Neural cell (in vitro differentiated cells): Measurements from ENCODE around the gene MSI2. TPM values are rescaled to one million over a fixed set of nuclear protein-coding genes. Genes with fewer than 3 reads are reported as not detected.

Experiments used
- H2AFZ ChIP-seq: fragments of 200-600, 300-800 bp; sonication (generic), shearing (Covaris generic); 2 replicates; pipeline ENCODE4 v1.6.0; 2014; ENCODE audit warnings: low read depth, mild to moderate bottlenecking, antibody characterized with exemption, low read length, moderate library complexity
- H3F3A ChIP-seq: fragments of 200-600 bp; shearing (Covaris generic); 2 replicates; pipeline ENCODE4 v1.6.1; 2016; ENCODE audit warnings: mild to moderate bottlenecking, moderate library complexity, mixed read lengths, antibody characterized with exemption, low read length; ENCODE audit not compliant: insufficient read depth, poor library complexity, severe bottlenecking
- H3K27ac ChIP-seq: fragments of 200-600, 300-800 bp; sonication (generic), shearing (Covaris generic); 2 replicates; pipeline ENCODE4 v1.5.1; 2014; ENCODE audit warnings: mild to moderate bottlenecking, low read length, moderate library complexity
- H3K27me3 ChIP-seq: fragments of 300-800, 200-600 bp; sonication (generic), shearing (Covaris generic); 2 replicates; pipeline ENCODE4 v1.6.0; 2014; ENCODE audit warnings: mild to moderate bottlenecking, low read depth, low read length, moderate library complexity; ENCODE audit not compliant: insufficient read depth
- H3K36me3 ChIP-seq: fragments of 300-800, 200-600 bp; sonication (generic), shearing (Covaris generic); 2 replicates; pipeline ENCODE4 v1.5.1; 2014; ENCODE audit warnings: mild to moderate bottlenecking, antibody characterized with exemption, low read length, moderate library complexity; ENCODE audit not compliant: insufficient read depth
- H3K4me2 ChIP-seq: fragments of 300-800, 200-600 bp; sonication (generic), shearing (Covaris generic); 2 replicates; pipeline ENCODE4 v1.6.0; 2014; ENCODE audit warnings: mild to moderate bottlenecking, low read length
- H3K4me3 ChIP-seq: fragments of 300-800, 200-600 bp; sonication (generic), shearing (Covaris generic); 2 replicates; pipeline ENCODE4 v1.5.1; 2014; ENCODE audit warnings: mild to moderate bottlenecking, low read length, moderate library complexity
- H3K79me2 ChIP-seq: fragments of 200-600 bp; shearing (Covaris generic); replicated peaks from 2 replicates; pipeline ENCODE4 v1.6.0; 2014; ENCODE audit warnings: mild to moderate bottlenecking, low read length, moderate library complexity; ENCODE audit not compliant: insufficient read depth
- H3K9ac ChIP-seq: fragments of 300-800, 200-600 bp; sonication (generic), shearing (Covaris generic); 2 replicates; pipeline ENCODE4 v1.6.1; 2016; ENCODE audit warnings: mild to moderate bottlenecking, low read length, mixed read lengths
- H3K9me2 ChIP-seq: fragments of 200-600 bp; shearing (Covaris generic); 2 replicates; pipeline ENCODE4 v1.6.1; 2016; ENCODE audit warnings: mild to moderate bottlenecking, low read length, mixed read lengths; ENCODE audit not compliant: insufficient read depth
- H3K9me3 ChIP-seq: fragments of 200-600, 300-800 bp; sonication (generic), shearing (Covaris generic); 2 replicates; pipeline ENCODE4 v1.6.1; 2016; ENCODE audit warnings: mild to moderate bottlenecking, mixed run types, low read length, moderate library complexity, mixed read lengths
- H4K20me1 ChIP-seq: fragments of 200-600 bp; shearing (Covaris generic); 2 replicates; pipeline ENCODE4 v1.6.1; 2016; ENCODE audit warnings: mild to moderate bottlenecking, mixed run types; ENCODE audit not compliant: insufficient read depth
- EP300 ChIP-seq: fragments of 450-650 bp; conservative IDR thresholded peaks from 2 replicates; pipeline ENCODE4 v1.6.1; 2014; ENCODE audit warnings: antibody characterized with exemption, mild to moderate bottlenecking, moderate library complexity; ENCODE audit not compliant: poor library complexity, severe bottlenecking
- EZH2 ChIP-seq: fragments of 200-600, 300-800 bp; shearing (Covaris generic), sonication (generic); IDR thresholded peaks from 2 replicates; pipeline ENCODE4 v1.6.1; 2014; ENCODE audit warnings: antibody characterized with exemption, low read length, borderline replicate concordance, mild to moderate bottlenecking; ENCODE audit not compliant: insufficient read depth, poor library complexity, severe bottlenecking
- MXI1 ChIP-seq: fragments of 450-650 bp; conservative IDR thresholded peaks from 2 replicates; pipeline ENCODE4 v1.6.1; 2014; ENCODE audit warnings: antibody characterized with exemption, mild to moderate bottlenecking; ENCODE audit not compliant: poor library complexity, severe bottlenecking
- POLR2AphosphoS5 ChIP-seq: IDR thresholded peaks from 2 replicates; pipeline ENCODE4 v1.6.1; 2012
- RAD21 ChIP-seq: fragments of 450-650 bp; conservative IDR thresholded peaks from 2 replicates; pipeline ENCODE4 v1.6.1; 2014; ENCODE audit warnings: antibody characterized with exemption, mild to moderate bottlenecking, moderate library complexity
- SMC3 ChIP-seq: fragments of 450-650 bp; conservative IDR thresholded peaks from 2 replicates; pipeline ENCODE4 v1.6.1; 2014; ENCODE audit warnings: antibody characterized with exemption, mild to moderate bottlenecking, moderate library complexity; ENCODE audit not compliant: poor library complexity
- TAF1 ChIP-seq: IDR thresholded peaks from 2 replicates; pipeline ENCODE4 v1.6.1; 2012; ENCODE audit warnings: low read depth
- polyA plus RNA-seq: library from polyadenylated mRNA; depleted of rRNA; stranded (reverse); fragments of >200 nt; gene quantifications from 2 replicates; pipeline ENCODE4 v1.2.3, GENCODE V29; 2014
- TF ChIP-seq, protein P1 (sequence below): fragments of 450-650 bp; IDR thresholded peaks from 2 replicates; pipeline ENCODE4 v1.5.1; 2014; ENCODE audit warnings: antibody characterized with exemption, mild to moderate bottlenecking, moderate library complexity; ENCODE audit not compliant: poor library complexity, severe bottlenecking
- TF ChIP-seq, protein P2 (sequence below): IDR thresholded peaks from 2 replicates; pipeline ENCODE4 v1.6.1; 2012; ENCODE audit warnings: borderline replicate concordance

Gene MSI2
- polyA plus RNA-seq, 1 donor from 2014 or later = 61.4 TPM

DNA sequence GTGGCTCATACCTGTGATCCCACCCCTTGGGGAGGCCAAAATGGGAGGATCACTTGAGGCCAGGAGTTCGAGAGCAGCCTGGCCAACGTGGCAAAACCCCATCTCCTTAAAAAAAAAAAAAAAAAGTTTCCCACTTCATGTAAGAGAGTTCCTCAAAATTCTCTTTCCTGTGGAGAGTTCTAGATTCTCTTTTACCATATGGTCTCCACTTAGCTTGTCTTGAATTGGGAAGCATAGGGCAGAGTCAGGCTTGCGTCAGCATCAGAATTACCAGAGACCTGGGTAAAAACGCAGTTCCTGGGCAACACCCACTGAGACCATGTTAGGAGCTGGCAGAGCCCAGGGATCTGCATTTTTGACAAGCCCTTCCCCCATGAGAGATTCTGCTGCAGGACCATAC lies 330.4 kb downstream of the MSI2 start:
- Histone ChIP-seq H3K9me3 (no peaks in the 10 kb centered on the region), H4K20me1 (no peaks in the 10 kb centered on the region), H3K4me2 (no peak overlapping the region), H3K27me3 (no peaks in the 10 kb centered on the region), H3K79me2 (peaks cover 11% of the 10 kb centered on the region), H2AFZ (no peak overlapping the region), H3F3A (no peaks in the 10 kb centered on the region), H3K36me3 (no peaks in the 10 kb centered on the region), H3K9ac (no peak overlapping the region), H3K27ac (no peak overlapping the region), H3K9me2 (no peaks in the 10 kb centered on the region), H3K4me3 (no peak overlapping the region)
- TF ChIP-seq EP300 (no peak), RAD21 (no peak), MXI1 (no peak), SMC3 (no peak), TAF1 (no peak), POLR2AphosphoS5 (no peak), EZH2 (no peak)
- TF ChIP-seq, protein P1, sequence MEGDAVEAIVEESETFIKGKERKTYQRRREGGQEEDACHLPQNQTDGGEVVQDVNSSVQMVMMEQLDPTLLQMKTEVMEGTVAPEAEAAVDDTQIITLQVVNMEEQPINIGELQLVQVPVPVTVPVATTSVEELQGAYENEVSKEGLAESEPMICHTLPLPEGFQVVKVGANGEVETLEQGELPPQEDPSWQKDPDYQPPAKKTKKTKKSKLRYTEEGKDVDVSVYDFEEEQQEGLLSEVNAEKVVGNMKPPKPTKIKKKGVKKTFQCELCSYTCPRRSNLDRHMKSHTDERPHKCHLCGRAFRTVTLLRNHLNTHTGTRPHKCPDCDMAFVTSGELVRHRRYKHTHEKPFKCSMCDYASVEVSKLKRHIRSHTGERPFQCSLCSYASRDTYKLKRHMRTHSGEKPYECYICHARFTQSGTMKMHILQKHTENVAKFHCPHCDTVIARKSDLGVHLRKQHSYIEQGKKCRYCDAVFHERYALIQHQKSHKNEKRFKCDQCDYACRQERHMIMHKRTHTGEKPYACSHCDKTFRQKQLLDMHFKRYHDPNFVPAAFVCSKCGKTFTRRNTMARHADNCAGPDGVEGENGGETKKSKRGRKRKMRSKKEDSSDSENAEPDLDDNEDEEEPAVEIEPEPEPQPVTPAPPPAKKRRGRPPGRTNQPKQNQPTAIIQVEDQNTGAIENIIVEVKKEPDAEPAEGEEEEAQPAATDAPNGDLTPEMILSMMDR = no peak
- TF ChIP-seq, protein P2, sequence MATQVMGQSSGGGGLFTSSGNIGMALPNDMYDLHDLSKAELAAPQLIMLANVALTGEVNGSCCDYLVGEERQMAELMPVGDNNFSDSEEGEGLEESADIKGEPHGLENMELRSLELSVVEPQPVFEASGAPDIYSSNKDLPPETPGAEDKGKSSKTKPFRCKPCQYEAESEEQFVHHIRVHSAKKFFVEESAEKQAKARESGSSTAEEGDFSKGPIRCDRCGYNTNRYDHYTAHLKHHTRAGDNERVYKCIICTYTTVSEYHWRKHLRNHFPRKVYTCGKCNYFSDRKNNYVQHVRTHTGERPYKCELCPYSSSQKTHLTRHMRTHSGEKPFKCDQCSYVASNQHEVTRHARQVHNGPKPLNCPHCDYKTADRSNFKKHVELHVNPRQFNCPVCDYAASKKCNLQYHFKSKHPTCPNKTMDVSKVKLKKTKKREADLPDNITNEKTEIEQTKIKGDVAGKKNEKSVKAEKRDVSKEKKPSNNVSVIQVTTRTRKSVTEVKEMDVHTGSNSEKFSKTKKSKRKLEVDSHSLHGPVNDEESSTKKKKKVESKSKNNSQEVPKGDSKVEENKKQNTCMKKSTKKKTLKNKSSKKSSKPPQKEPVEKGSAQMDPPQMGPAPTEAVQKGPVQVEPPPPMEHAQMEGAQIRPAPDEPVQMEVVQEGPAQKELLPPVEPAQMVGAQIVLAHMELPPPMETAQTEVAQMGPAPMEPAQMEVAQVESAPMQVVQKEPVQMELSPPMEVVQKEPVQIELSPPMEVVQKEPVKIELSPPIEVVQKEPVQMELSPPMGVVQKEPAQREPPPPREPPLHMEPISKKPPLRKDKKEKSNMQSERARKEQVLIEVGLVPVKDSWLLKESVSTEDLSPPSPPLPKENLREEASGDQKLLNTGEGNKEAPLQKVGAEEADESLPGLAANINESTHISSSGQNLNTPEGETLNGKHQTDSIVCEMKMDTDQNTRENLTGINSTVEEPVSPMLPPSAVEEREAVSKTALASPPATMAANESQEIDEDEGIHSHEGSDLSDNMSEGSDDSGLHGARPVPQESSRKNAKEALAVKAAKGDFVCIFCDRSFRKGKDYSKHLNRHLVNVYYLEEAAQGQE = no peak

DNA sequence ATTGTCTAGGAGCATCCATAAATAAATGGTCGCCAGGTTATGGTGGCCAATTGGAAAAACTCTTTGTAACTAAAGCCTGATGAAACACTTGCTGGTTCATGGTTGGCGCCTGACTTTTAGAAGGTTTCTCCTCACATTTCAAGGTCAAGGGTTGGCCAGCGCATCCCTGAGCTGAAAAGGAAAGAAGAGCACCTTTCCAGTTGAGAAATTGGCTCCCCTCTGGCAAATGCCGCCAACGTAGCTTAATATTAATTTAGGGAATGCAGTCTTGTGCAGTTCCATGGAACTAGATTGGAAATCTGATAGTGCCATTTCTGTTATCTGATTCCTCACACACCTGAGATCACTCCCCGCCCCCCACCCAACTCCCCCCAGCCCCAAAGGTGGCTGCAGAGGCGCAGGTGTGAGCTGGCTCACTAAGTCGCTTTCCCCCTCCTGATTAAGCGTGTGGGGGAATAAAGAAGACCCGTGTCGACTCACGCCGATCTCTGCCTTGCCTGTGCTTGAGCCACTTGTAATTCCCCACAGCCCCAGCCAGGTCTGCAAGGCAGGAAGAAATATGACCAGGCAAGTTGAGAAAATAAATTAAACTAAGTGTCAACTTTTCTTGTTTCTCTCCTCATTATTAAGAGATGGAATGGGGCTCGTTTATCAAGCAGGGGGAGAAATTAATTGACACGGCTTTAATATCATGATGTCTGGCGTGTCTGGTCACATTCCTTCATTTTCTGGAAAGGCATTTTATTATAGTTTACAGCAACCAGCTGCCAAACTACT lies 331.1 kb downstream of the MSI2 start:
- Histone ChIP-seq H3K4me2 (no peak overlapping the region), H3F3A (no peaks in the 10 kb centered on the region), H3K79me2 (peaks cover 11% of the 10 kb centered on the region), H4K20me1 (no peaks in the 10 kb centered on the region), H3K27me3 (no peaks in the 10 kb centered on the region), H3K9me3 (no peaks in the 10 kb centered on the region), H3K9ac (no peak overlapping the region), H3K4me3 (no peak overlapping the region), H2AFZ (no peak overlapping the region), H3K9me2 (no peaks in the 10 kb centered on the region), H3K36me3 (no peaks in the 10 kb centered on the region), H3K27ac (no peak overlapping the region)
- TF ChIP-seq, protein P2 = no peak
- TF ChIP-seq RAD21 = no peak
- TF ChIP-seq EP300 = no peak
- no peak for TF ChIP-seq POLR2AphosphoS5
- no peak for TF ChIP-seq EZH2
- no peak for TF ChIP-seq TAF1
- no peak for TF ChIP-seq SMC3
- TF ChIP-seq MXI1 = no peak
- TF ChIP-seq, protein P1 = no peak
